BLaER1 treated with 17β-estradiol and CSF1 and Interleukin-3, amounts not matched to agents 10 nM and 100 nM (cell line): ENCODE measurements around the gene AZU1.
"Not testable (repeated sequence)": the region's sequence is repeated elsewhere in the genome, so short reads cannot be mapped to it uniquely, and the experiment has no call there.

Experiments
- H3K27ac ChIP-seq, 11 experiments: shearing (Covaris generic); formaldehyde crosslinking; 2 replicates each; pipeline ENCODE4 v1.8.1; 2022
- H3K27me3 ChIP-seq, 11 experiments: shearing (Covaris generic); formaldehyde crosslinking; 2 replicates each; pipeline ENCODE4 v1.8.1; 2022
- H3K36me3 ChIP-seq, 11 experiments: shearing (Covaris generic); formaldehyde crosslinking; 2 replicates each; pipeline ENCODE4 v1.8.1; 2022
- H3K4me1 ChIP-seq, 10 experiments: shearing (Covaris generic); formaldehyde crosslinking; 2 replicates each; pipeline ENCODE4 v1.8.1; 2022
- H3K4me2 ChIP-seq, 11 experiments: shearing (Covaris generic); formaldehyde crosslinking; 2 replicates each; pipeline ENCODE4 v1.8.1; 2022
- H3K4me3 ChIP-seq, 10 experiments: shearing (Covaris generic); formaldehyde crosslinking; 2 replicates each; pipeline ENCODE4 v1.8.1; 2022
- H3K9ac ChIP-seq, 11 experiments: shearing (Covaris generic); formaldehyde crosslinking; 2 replicates each; pipeline ENCODE4 v1.8.1; 2022
- H3K9me3 ChIP-seq, 11 experiments: shearing (Covaris generic); formaldehyde crosslinking; replicated peaks in 1 of 11; 2 replicates each; pipeline ENCODE4 v1.8.1; 2022
- H4K20me1 ChIP-seq, 11 experiments: shearing (Covaris generic); formaldehyde crosslinking; 2 replicates each; pipeline ENCODE4 v1.8.1; 2022
- Cebpa-rat ChIP-seq, 11 experiments: shearing (Covaris generic); IDR thresholded peaks; 2 replicates each; pipeline ENCODE4 v1.8.1; 2022

The AZU1 gene

DNA sequence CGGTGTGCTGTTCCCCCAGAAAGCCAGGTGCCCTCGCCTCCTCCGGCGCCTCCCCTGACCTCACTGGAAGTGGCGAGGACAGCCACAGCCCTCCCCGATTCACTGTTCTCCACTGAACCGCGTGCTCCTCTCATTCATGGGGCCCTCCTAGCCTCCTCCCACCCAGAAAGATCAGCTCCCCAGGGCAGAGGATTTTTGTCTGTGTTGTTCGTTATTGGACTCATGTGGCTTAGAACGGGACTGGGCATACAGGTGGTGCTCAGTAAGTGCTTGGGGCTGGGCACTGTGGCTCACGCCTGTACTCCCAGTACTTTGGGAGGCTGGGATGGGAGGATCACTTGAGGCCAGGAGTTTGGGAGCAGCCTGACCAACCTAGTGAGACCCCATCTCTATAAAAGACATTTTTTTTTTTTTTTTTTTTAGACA lies 16.9 kb downstream of the AZU1 start:
- Histone ChIP-seq H3K9me3 (no peaks in the 10 kb centered on the region), H3K4me2 (no peak overlapping the region), H3K27ac (no peak overlapping the region), H3K36me3 (no peaks in the 10 kb centered on the region), H3K9ac (no peak overlapping the region), H3K27me3 (peaks cover 70 to 89% (median 80%) of the 10 kb centered on the region in 11 experiments), H3K4me1 (peaks cover 10 to 33% (median 22%) of the 10 kb centered on the region in 10 experiments), H3K4me3 (no peak overlapping the region), H4K20me1 (peaks cover 0 to 33% (median 5%) of the 10 kb centered on the region in 11 experiments; a peak in 9 of 22 replicates)
- TF ChIP-seq Cebpa-rat (IDR thresholded peaks at IDR 0.05): no peak

DNA sequence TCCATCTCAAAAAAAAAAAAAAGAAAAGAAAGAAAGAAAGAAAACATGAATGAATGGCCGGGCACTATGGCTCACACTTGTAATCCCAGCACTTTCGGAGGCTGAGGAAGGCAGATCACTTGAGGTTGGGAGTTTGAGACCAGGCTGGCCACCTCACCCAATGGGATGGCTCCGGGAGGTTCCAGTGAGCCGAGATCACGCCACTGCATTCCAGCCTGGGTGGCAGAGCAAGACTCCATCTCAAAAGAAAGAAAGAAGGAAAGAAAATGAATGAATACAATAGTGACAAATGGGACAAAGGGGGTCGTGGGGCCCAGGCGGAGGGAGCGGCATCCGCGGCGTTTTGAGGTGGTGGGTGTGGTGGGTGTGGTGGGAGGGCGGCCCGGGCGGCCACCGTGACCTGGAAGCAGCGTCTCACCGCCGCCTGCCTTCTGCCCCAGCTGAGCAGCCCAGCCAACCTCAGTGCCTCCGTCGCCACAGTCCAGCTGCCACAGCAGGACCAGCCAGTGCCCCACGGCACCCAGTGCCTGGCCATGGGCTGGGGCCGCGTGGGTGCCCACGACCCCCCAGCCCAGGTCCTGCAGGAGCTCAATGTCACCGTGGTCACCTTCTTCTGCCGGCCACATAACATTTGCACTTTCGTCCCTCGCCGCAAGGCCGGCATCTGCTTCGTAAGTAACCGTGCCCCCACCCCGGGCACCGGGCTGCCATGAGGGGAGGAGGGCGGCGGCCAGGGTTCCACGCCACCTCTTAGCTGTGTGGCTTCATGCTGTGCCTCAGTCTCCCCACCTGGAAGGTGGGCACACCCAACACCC lies 18.3 kb downstream of the AZU1 start:
- peaks cover 0 to 33% (median 5%) of the 10 kb centered on the region in 11 experiments; a peak in 9 of 22 replicates for H4K20me1 ChIP-seq
- no peaks in the 10 kb centered on the region for H3K36me3 ChIP-seq
- H3K27ac ChIP-seq: no peak overlapping the region
- peaks cover 77 to 100% (median 93%) of the 10 kb centered on the region in 11 experiments for H3K27me3 ChIP-seq
- peaks cover 6 to 22% (median 9%) of the 10 kb centered on the region in 10 experiments; a peak in 18 of 20 replicates for H3K4me1 ChIP-seq
- no peak overlapping the region for H3K4me3 ChIP-seq
- H3K9me3 ChIP-seq: no peaks in the 10 kb centered on the region
- no peak for TF ChIP-seq Cebpa-rat (IDR thresholded peaks at IDR 0.05)
- H3K9ac ChIP-seq: no peak overlapping the region
- H3K4me2 ChIP-seq: no peak overlapping the region

DNA sequence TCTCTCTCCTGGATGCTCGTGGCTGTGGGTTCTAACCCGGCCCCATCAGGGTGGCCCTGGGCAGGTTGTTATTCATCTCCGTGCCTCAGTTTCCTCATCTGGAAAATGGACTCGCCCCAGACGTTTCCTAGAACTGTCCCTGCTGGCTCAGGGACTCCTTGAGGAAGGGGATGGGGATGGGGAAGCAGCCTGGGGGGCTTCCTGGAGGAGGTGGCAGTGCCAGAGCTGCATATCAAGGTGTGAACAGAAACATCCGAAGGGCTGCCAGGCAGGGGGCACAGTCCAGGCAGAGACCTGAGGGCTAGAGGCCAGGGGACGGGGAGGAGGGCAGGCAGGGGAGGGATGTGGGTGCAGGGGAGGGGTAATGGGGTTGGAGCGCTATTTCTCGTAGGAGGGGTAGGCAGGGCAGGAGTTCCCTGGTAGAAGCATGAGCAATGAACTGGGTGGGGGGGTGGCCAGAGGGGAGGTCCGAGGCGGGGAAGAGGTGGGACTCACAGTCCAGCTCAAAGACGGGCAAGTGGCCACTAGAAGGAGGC lies 20.8 kb downstream of the AZU1 start:
- no peak overlapping the region for H3K27ac ChIP-seq
- H3K4me2 ChIP-seq: peak overlapping the region in 1 of 11 experiments; percentile 15; a peak in 2 of 22 replicates
- no peaks in the 10 kb centered on the region for H3K36me3 ChIP-seq
- TF ChIP-seq Cebpa-rat (IDR thresholded peaks at IDR 0.05): no peak
- H3K9me3 ChIP-seq: no peaks in the 10 kb centered on the region
- peaks cover 5 to 22% (median 9%) of the 10 kb centered on the region in 10 experiments; a peak in 15 of 20 replicates for H3K4me1 ChIP-seq
- H3K4me3 ChIP-seq: no peak overlapping the region
- peaks cover 0 to 28% (median 0%) of the 10 kb centered on the region in 11 experiments; a peak in 8 of 22 replicates for H4K20me1 ChIP-seq
- H3K27me3 ChIP-seq: peaks cover 72 to 94% (median 91%) of the 10 kb centered on the region in 11 experiments
- no peak overlapping the region for H3K9ac ChIP-seq

DNA sequence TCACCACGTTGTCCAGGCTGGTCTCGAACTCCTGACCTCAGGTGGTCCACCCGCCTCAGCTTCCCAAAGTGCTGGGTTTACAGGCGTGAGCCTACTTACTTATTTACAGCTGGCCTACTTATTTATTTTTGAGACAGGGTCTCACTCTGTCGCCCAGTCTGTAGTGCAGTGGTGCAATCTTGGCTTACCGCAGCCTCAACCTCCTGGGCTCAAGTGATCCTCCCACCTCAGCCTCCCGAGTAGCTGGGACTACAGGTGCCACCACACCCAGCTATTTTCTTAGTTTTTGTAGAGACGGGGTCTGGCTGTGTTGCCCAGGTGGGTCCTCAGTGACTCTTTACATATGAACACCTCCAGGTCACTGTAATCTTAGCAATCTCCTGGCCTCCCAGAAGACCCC lies 21.6 kb downstream of the AZU1 start:
- H3K27me3 ChIP-seq: peaks cover 66 to 90% (median 85%) of the 10 kb centered on the region in 11 experiments

DNA sequence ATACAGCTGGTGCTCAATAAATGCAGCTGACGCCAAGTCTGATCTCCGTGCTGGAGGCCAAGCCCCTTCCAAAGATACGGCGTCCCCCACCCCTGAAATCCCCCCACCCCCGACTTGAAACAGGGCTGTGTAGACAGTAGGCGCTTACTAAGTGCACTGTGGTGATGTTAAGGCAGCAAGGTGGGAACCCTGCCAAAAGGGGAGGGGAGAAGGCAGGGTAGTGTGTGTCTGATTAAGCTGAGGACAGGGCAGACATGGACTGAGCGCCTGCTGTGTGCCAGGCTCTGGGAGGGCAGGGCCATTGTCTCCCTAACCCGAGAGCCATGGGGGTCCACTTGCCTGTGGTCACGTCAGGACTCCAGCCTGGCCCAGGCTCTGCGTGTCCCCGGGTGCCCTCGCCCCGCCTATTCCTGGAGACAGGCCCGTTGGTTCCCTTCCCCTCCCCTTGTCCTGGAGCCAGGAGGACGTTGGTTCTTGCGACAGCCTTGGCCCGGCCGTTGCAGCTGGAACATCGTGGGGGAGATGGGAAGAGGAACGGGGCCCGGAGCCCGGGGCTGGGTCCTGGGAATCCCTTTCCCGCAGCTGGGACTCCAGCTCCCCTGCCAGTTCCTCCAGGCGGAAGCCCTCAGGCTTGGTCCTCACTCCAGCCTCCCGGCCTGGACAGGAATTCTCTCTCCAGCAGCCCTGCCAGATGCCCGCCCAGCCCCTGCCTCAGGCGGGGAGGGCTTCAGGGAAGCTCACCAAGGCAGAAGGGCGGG lies 22.8 kb downstream of the AZU1 start:
- H3K9ac ChIP-seq: peak overlapping the region in 2 of 11 experiments; percentile 11 to 29; a peak in 1 of 22 replicates

More for the DNA sequence above, 21.6 kb downstream of the AZU1 start:
- not testable (repeated sequence) for H3K27ac ChIP-seq, H3K4me2 ChIP-seq, H3K36me3 ChIP-seq, H3K4me3 ChIP-seq, H3K9ac ChIP-seq, H3K9me3 ChIP-seq
- peaks cover 0 to 23% (median 0%) of the 10 kb centered on the region in 11 experiments; a peak in 8 of 22 replicates for H4K20me1 ChIP-seq
- H3K4me1 ChIP-seq: peaks cover 5 to 22% (median 9%) of the 10 kb centered on the region in 10 experiments; a peak in 15 of 20 replicates

DNA sequence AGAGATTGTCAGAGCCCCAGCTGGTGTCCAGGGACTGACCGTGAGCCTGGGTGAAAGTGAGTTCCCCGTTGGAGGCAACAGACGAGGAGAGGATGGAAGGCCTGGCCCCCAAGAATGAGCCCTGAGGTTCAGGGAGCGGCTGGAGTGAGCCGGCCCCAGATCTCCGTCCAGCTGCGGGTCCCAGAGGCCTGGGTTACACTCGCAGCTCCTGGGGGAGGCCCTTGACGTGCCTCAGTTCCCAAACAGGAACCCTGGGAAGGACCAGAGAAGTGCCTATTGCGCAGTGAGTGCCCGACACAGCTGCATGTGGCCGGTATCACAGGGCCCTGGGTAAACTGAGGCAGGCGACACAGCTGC lies 23.3 kb downstream of the AZU1 start:
- H4K20me1 ChIP-seq: peaks cover 0 to 11% (median 0%) of the 10 kb centered on the region in 11 experiments; a peak in 7 of 22 replicates
- H3K9ac ChIP-seq: peak overlapping the region in 2 of 11 experiments; percentile 11 to 29; a peak in 1 of 22 replicates
- H3K4me2 ChIP-seq: peak overlapping the region in 5 of 11 experiments; percentile 22 to 70 (median 62); a peak in 7 of 22 replicates
- no peaks in the 10 kb centered on the region for H3K36me3 ChIP-seq
- peaks cover 49 to 74% (median 67%) of the 10 kb centered on the region in 11 experiments for H3K27me3 ChIP-seq
- no peak overlapping the region for H3K4me3 ChIP-seq
- no peak for TF ChIP-seq Cebpa-rat (IDR thresholded peaks at IDR 0.05)
- H3K9me3 ChIP-seq: no peaks in the 10 kb centered on the region
- peak overlapping the region in 1 of 11 experiments; percentile 25; a peak in 1 of 22 replicates for H3K27ac ChIP-seq
- peaks cover 5 to 21% (median 9%) of the 10 kb centered on the region in 10 experiments; a peak in 14 of 20 replicates for H3K4me1 ChIP-seq

More for the DNA sequence above, 22.8 kb downstream of the AZU1 start:
- Histone ChIP-seq H3K9me3 (no peaks in the 10 kb centered on the region), H3K4me3 (no peak overlapping the region), H3K27me3 (peaks cover 54 to 80% (median 73%) of the 10 kb centered on the region in 11 experiments), H3K4me1 (peaks cover 5 to 21% (median 9%) of the 10 kb centered on the region in 10 experiments; a peak in 14 of 20 replicates), H3K36me3 (no peaks in the 10 kb centered on the region), H3K4me2 (peak overlapping the region in 5 of 11 experiments; percentile 22 to 70 (median 62); a peak in 8 of 22 replicates), H3K27ac (peak overlapping the region in 1 of 11 experiments; percentile 25; a peak in 1 of 22 replicates), H4K20me1 (peaks cover 0 to 13% (median 0%) of the 10 kb centered on the region in 11 experiments; a peak in 7 of 22 replicates)
- no peak for TF ChIP-seq Cebpa-rat (IDR thresholded peaks at IDR 0.05)

DNA sequence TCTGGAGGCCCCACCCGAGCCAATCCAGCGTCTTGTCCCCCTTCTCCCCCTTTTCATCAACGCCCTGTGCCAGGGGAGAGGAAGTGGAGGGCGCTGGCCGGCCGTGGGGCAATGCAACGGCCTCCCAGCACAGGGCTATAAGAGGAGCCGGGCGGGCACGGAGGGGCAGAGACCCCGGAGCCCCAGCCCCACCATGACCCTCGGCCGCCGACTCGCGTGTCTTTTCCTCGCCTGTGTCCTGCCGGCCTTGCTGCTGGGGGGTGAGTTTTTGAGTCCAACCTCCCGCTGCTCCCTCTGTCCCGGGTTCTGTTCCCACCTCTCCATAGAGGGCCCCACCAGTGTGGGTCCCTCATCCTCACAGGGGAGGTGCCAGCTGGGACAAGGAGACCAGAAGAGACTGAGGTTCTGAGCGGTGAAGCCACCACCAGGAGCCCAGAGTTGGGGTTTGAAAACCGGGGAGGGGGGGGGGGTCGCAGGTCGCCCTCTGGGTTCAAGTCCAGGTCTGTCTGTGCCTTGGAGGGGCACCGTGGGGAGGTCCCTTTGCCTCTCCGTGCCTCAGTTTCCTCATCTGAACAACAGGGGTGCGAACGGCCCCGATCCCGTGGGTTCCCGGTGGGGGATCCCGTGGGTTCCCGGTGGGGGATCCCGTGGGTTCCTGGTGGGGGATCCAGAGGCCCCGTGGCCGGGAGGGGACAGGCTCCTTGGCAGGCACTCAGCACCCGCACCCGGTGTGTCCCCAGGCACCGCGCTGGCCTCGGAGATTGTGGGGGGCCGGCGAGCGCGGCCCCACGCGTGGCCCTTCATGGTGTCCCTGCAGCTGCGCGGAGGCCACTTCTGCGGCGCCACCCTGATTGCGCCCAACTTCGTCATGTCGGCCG lies 24.7 kb downstream of the AZU1 start, which contains the start of gene ELANE:
Gene ELANE (plus strand): TSS at position 168 of the 878 bp plus-strand sequence. CDS start 26 bp downstream, at position 194.
- H3K4me1 ChIP-seq: peaks cover 5 to 22% (median 8%) of the 10 kb centered on the region in 10 experiments; a peak in 15 of 20 replicates
- no peaks in the 10 kb centered on the region for H3K36me3 ChIP-seq
- no peak within 1 kb of the TSS for H3K4me3 ChIP-seq
- H3K27me3 ChIP-seq: peaks cover 35 to 63% (median 56%) of the 10 kb centered on the region in 11 experiments
- no peaks in the 10 kb centered on the region for H3K9me3 ChIP-seq
- no peak within 1 kb of the TSS for H3K27ac ChIP-seq
- no peak within 1 kb of the TSS for H3K9ac ChIP-seq
- peaks cover 0 to 5% (median 0%) of the 10 kb centered on the region in 11 experiments; a peak in 6 of 22 replicates for H4K20me1 ChIP-seq
- no peak for TF ChIP-seq Cebpa-rat (IDR thresholded peaks at IDR 0.05)
- no peak within 1 kb of the TSS for H3K4me2 ChIP-seq
